Colonic mucosa (tissue), 4 donors: ENCODE measurements around the gene ACSM3. TPM values are rescaled to one million over a fixed set of nuclear protein-coding genes. Genes with fewer than 3 reads are reported as not detected.

ENCODE experiments used
- DNase-seq: peaks from one replicate; pipeline ENCODE4 v3.0.0-alpha.2; 2020
- H3K27ac ChIP-seq: fragments of 200-600 bp; one replicate; pipeline ENCODE4 v1.8.0; 2021
- H3K27me3 ChIP-seq: fragments of 200-600 bp; one replicate; pipeline ENCODE4 v1.8.0; 2021
- H3K36me3 ChIP-seq: fragments of 200-600 bp; one replicate; pipeline ENCODE4 v1.8.0; 2021
- H3K4me1 ChIP-seq: fragments of 200-600 bp; one replicate; pipeline ENCODE4 v1.8.0; 2021; ENCODE audit warnings: mild to moderate bottlenecking
- H3K4me3 ChIP-seq: fragments of 200-600 bp; one replicate; pipeline ENCODE4 v1.8.0; 2021
- H3K9ac ChIP-seq, 2 donors: one replicate each; pipeline ENCODE4 v1.7.0; 2013; ENCODE audit warnings: control low read depth in 2 of 2, low read depth in 2 of 2, low read length in 2 of 2
- H3K9me3 ChIP-seq: fragments of 200-600 bp; one replicate; pipeline ENCODE4 v1.8.0; 2021
- intact Hi-C: fragments of 100-400 bp; cut with DNase I; formaldehyde crosslinking; loops from one replicate; pipeline ENCODE4 v1.14.1; 2022
- total RNA-seq, 2 donors: library from RNA; stranded (reverse); fragmentation: NEBNext Ultra II Directional in 1 of 2; extraction: Animal tissue kit (Norgen Biotek cat#: 25700) in 1 of 2; gene quantifications; one replicate each; pipeline ENCODE4 v1.2.1, GENCODE V29; 2021
- TF ChIP-seq, protein P1 (sequence below): fragments of 200-600 bp; IDR thresholded peaks from one replicate; pipeline ENCODE4 v1.8.0; 2022; ENCODE audit warnings: antibody characterized with exemption, mild to moderate bottlenecking
- donor health status: healthy.
- donor health status: DM: no; HTN: no; CAD: no.
- donor health status: DM: no; HTN: no; CAD: no.

Gene ACSM3
- total RNA-seq, 2 donors from 2014 or later, result 34.9 to 42.8 TPM

DNA sequence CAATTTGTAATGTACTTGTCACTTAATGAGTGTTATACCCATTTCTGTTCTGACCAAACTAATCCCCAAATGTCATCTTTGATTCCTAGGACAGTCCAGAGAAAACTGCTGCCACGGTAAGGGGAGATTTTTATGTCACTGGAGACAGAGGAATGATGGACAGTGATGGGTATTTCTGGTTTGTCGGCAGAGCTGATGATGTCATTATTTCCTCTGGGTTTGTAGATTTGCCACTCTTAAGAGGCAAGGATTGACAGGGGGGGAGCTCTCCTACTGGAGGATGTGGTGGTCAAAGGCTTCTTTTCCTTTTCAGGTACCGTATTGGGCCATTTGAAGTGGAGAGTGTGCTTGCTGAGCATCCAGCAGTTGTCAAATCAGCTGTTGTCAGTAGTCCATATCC, 34.7 kb upstream of the ACSM3 start:
- DNase-seq, result no peak
- no peak overlapping the region for H3K9ac ChIP-seq
- no peaks in the 10 kb centered on the region for H3K9me3 ChIP-seq
- TF ChIP-seq, protein P1, sequence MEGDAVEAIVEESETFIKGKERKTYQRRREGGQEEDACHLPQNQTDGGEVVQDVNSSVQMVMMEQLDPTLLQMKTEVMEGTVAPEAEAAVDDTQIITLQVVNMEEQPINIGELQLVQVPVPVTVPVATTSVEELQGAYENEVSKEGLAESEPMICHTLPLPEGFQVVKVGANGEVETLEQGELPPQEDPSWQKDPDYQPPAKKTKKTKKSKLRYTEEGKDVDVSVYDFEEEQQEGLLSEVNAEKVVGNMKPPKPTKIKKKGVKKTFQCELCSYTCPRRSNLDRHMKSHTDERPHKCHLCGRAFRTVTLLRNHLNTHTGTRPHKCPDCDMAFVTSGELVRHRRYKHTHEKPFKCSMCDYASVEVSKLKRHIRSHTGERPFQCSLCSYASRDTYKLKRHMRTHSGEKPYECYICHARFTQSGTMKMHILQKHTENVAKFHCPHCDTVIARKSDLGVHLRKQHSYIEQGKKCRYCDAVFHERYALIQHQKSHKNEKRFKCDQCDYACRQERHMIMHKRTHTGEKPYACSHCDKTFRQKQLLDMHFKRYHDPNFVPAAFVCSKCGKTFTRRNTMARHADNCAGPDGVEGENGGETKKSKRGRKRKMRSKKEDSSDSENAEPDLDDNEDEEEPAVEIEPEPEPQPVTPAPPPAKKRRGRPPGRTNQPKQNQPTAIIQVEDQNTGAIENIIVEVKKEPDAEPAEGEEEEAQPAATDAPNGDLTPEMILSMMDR, result no peak
- peaks cover under 1% of the 10 kb centered on the region for H3K36me3 ChIP-seq
- no peak overlapping the region for H3K27ac ChIP-seq
- no peak overlapping the region for H3K4me3 ChIP-seq
- H3K27me3 ChIP-seq, result no peaks in the 10 kb centered on the region
- intact Hi-C loops, result no loop called here
- no peaks in the 10 kb centered on the region for H3K4me1 ChIP-seq

DNA sequence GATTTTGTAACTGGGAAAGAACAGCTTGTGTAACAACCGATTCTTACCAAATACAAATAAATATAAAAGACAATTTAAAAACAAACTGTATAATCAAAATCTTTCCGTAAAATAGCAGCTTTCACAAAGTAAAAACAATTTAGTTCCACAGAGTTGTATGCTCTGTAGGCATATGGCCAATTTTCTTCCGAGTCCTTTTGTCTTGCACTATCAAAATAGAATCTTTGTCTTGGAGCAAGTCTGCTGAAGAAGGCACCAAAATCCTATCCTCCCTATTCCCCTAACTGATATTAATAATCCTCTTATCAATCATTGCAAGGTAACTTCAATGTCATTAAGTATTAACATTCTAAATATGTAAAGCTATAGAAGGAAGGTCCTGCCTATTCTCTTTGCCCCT, 29.8 kb upstream of the ACSM3 start:
- TF ChIP-seq, protein P1, result no peak
- H3K27me3 ChIP-seq, result no peaks in the 10 kb centered on the region
- H3K4me1 ChIP-seq, result no peaks in the 10 kb centered on the region
- H3K9ac ChIP-seq, result no peak overlapping the region
- H3K36me3 ChIP-seq, result peaks cover 8% of the 10 kb centered on the region
- DNase-seq, result no peak
- H3K9me3 ChIP-seq, result no peaks in the 10 kb centered on the region
- H3K27ac ChIP-seq, result no peak overlapping the region
- H3K4me3 ChIP-seq, result no peak overlapping the region
- intact Hi-C loops, result no loop called here

DNA sequence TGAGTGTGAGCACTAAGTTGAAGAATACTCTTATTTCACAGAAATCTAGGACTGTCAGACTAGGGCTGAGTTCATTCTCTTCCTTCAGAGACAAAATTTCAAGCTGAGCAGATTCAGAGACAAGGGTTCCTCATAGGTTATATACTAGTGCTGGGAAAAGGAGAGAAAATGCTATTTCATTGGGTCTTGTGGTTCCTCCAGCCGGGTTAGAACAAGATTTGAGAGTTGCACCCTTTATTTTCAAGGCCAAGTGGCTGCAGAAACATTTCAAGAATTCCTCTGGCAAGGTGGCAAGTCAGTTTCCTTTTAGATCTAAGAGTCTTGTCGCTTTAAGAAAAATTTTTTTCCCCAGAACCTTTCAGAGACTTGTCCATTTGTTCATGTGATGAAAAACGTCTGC, 29.0 kb upstream of the ACSM3 start:
- intact Hi-C loops, result no loop called here
- no peak overlapping the region for H3K27ac ChIP-seq

DNA sequence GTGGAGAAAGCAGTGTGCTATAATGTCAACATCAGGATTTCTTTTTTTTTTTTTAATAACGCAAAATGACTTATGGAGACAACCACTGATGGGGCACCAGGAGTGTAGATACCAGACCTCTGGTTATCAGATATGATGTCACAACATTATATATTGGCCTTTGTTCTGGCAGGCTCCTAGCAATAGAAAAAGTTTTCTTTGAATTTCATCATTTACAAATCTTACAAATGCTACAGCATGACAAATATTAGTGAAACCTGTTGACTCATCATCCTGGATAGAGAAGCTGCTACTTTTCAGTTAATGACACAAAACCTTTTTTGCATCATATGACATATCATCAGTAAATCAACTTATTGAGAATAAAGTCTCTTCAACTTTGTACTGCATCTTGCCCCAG, 28.3 kb upstream of the ACSM3 start:
- Histone ChIP-seq H3K9me3 (no peaks in the 10 kb centered on the region), H3K36me3 (peaks cover 8% of the 10 kb centered on the region), H3K27ac (no peak overlapping the region), H3K9ac (no peak overlapping the region), H3K27me3 (no peaks in the 10 kb centered on the region), H3K4me1 (peaks cover 10% of the 10 kb centered on the region), H3K4me3 (no peak overlapping the region)
- TF ChIP-seq, protein P1, result no peak
- intact Hi-C loops, result no loop called here
- DNase-seq, result no peak

More for the DNA sequence above, 29.0 kb upstream of the ACSM3 start:
- Histone ChIP-seq H3K4me1 (peaks cover 3% of the 10 kb centered on the region), H3K9me3 (no peaks in the 10 kb centered on the region), H3K9ac (no peak overlapping the region), H3K27me3 (no peaks in the 10 kb centered on the region), H3K36me3 (peaks cover 8% of the 10 kb centered on the region), H3K4me3 (no peak overlapping the region)
- DNase-seq, result no peak
- TF ChIP-seq, protein P1, result no peak

DNA sequence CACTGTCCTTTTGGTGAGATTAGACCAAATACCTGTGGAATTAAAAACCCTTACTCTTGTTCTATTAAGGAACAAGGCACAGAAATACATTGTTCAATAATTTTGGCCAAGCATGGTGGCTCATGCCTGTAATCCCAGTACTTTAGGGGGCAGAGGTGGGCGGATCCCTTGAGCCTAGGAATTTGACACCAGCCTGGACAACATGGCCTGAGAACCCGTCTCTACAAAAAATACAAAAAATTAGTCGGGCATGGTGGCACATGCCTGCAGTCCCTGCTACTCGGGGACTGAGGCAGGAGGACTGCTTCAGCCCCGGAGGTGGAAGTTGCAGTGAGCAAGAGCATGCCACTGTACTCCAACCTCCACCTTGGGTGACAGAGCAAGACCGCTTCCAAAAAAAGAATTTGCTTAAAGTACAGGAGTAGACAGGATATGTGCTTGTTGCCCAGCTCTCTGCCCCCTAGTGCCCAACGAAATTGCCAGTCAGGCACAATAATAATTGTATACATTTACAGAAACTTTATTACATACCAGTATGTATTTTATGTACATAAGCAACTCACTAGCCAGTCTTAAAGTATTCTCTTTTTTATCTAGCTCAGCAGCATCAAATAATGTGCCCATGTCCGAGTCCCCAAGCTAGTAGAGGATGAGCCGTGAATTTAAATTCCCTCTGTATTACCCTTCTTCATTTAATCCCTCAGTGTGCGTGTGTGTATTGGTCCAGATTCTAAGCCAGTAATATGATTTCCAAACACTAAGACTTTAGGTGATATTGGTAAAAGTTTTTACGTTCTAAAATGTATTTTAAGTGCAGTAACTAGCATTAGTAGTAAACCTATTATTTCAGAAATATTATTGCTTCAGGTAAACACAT, 23.6 kb upstream of the ACSM3 start:
- no peaks in the 10 kb centered on the region for H3K9me3 ChIP-seq
- H3K27me3 ChIP-seq, result no peaks in the 10 kb centered on the region
- H3K27ac ChIP-seq, result peak overlapping the region; percentile 97
- TF ChIP-seq, protein P1, result peak; percentile 41
- no peaks in the 10 kb centered on the region for H3K36me3 ChIP-seq
- peak; percentile 33 for DNase-seq
- H3K4me1 ChIP-seq, result peaks cover 11% of the 10 kb centered on the region
- peak overlapping the region; percentile 67 to 87 for H3K9ac ChIP-seq
- peak overlapping the region; percentile 98 for H3K4me3 ChIP-seq
- intact Hi-C loops, result no loop called here
